ENCODE data around the gene ADGRV1.

Gene ADGRV1

DNA sequence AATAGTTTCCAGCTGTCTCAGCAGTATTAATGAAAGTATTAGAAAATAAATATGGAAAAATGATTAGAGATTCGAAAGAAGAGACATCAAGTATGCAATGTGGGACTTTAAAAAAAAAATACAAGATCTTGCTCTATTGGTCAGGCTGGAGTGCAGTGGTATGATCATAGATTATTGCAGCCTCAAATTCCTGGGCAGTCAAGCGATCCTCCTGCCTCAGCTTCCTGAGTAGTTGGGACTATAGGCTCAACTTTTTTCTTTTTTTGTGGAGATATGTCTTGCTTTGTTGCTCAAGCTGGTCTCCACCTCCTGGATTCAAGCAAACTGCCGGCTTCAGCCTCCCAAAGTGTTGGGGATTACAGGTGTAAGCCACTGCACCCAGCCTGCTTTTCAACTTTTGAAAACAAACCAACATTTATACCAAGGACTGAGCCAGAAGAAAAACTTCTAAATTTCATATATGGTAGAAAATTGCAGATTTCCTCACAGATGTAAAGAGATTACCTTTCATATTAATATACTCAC is 323.1 kb downstream of the ADGRV1 start:
- ATAC-seq (replicated peaks; ENCODE audit: extremely low read depth, poor library complexity, severe bottlenecking) (no peak), DNase-seq (ENCODE audit: low spot score in 2 of 2) (no peak)
- H3K36me3 Mint-ChIP-seq (ENCODE audit: insufficient read depth), result no peaks in the 10 kb centered on the region
- no peaks in the 10 kb centered on the region for H3K9me3 Mint-ChIP-seq
- peaks cover 69% of the 10 kb centered on the region for H3K27me3 Mint-ChIP-seq
- H3K27ac Mint-ChIP-seq (ENCODE audit: low read depth), result no peak overlapping the region
- no peak overlapping the region for H3K4me3 Mint-ChIP-seq
- H3K4me1 Mint-ChIP-seq, result no peaks in the 10 kb centered on the region

DNA sequence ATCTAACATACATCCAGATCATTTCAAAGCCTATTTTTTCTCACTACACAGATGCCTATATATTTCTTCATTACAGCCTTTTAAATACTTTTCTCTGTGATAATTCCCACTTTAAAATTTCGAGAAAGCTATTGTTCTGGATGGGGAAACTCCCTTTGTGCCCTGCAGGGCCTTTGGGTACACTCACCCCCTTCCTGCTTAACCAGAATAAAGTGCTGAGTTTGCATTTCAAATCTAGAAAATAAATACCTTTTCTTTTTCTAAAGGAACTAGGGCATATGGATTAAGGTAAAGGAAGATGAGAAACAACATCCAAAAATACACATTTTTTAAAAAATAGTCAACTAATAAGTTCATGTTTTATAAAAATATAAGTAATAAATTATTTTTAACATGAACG is 323.9 kb downstream of the ADGRV1 start:
- no peaks in the 10 kb centered on the region for H3K4me1 Mint-ChIP-seq
- H3K9me3 Mint-ChIP-seq, result no peaks in the 10 kb centered on the region
- H3K27ac Mint-ChIP-seq (ENCODE audit: low read depth), result no peak overlapping the region
- no peak overlapping the region for H3K4me3 Mint-ChIP-seq
- H3K27me3 Mint-ChIP-seq, result peaks cover 69% of the 10 kb centered on the region
- ATAC-seq (replicated peaks; ENCODE audit: extremely low read depth, poor library complexity, severe bottlenecking) (no peak), DNase-seq (ENCODE audit: low spot score in 2 of 2) (no peak)
- no peaks in the 10 kb centered on the region for H3K36me3 Mint-ChIP-seq (ENCODE audit: insufficient read depth)

DNA sequence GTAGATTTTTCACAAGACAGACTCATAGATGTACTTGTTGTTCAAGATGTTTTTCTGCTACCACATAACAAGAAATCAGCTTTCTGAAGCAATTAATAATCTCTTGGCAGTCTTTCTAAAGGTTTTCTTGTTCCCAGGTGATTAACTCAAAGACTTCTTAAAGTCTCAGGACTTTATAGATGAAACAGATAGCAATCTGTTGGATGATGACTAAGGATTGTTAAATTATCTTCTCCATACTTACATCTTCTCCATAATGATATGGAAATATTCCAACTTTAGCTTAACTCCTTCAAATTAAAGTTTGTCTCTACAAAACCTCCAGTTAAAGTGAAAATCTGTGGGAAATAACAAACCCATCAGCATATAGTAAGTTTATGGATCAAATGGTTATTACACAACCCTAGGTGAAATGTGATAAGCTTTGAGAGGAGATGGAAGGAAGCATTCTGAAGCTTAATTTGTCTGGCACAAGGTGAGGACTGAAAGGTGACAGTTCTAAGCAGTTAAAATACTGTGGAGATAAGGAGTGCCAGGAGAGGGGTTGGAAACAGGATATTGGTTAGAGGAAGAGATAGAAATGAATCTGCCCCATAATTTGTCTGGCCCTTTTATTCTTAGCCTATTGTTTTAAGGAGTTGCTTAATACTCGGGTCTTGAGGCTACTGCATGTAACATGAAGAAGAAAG is 326.7 kb downstream of the ADGRV1 start:
- ATAC-seq (replicated peaks; ENCODE audit: extremely low read depth, poor library complexity, severe bottlenecking) (no peak), DNase-seq (ENCODE audit: low spot score in 2 of 2) (no peak)
- H3K4me1 Mint-ChIP-seq, result no peaks in the 10 kb centered on the region
- H3K27ac Mint-ChIP-seq (ENCODE audit: low read depth), result no peak overlapping the region
- no peak overlapping the region for H3K4me3 Mint-ChIP-seq
- H3K27me3 Mint-ChIP-seq, result peaks cover 50% of the 10 kb centered on the region
- H3K9me3 Mint-ChIP-seq, result no peaks in the 10 kb centered on the region
- H3K36me3 Mint-ChIP-seq (ENCODE audit: insufficient read depth), result no peaks in the 10 kb centered on the region

DNA sequence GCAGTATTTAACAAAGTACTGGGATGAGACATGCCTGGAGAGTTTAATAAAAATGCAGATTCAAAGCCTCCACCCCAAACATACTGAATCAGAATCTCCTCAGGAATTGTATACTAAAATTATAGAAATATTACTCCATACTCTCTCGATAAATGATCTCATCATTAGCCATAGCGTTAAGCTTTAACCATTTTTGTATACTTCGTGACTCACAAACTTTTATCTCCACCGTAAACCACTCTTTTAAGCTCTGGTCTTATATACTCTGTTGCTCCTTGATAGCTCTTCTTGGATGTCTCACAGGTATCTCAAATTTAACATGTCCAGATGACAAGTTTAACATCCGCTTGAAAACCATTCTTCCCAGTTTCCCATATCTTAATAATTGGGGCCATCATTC is 327.8 kb downstream of the ADGRV1 start:
- DNase-seq (ENCODE audit: low spot score in 2 of 2), result no peak
- Mint-ChIP-seq H3K27me3 (peaks cover 40% of the 10 kb centered on the region), H3K36me3 (ENCODE audit: insufficient read depth) (no peaks in the 10 kb centered on the region), H3K27ac (ENCODE audit: low read depth) (no peak overlapping the region), H3K9me3 (no peaks in the 10 kb centered on the region), H3K4me3 (no peak overlapping the region), H3K4me1 (no peaks in the 10 kb centered on the region)
- ATAC-seq (replicated peaks; ENCODE audit: extremely low read depth, poor library complexity, severe bottlenecking), result no peak

DNA sequence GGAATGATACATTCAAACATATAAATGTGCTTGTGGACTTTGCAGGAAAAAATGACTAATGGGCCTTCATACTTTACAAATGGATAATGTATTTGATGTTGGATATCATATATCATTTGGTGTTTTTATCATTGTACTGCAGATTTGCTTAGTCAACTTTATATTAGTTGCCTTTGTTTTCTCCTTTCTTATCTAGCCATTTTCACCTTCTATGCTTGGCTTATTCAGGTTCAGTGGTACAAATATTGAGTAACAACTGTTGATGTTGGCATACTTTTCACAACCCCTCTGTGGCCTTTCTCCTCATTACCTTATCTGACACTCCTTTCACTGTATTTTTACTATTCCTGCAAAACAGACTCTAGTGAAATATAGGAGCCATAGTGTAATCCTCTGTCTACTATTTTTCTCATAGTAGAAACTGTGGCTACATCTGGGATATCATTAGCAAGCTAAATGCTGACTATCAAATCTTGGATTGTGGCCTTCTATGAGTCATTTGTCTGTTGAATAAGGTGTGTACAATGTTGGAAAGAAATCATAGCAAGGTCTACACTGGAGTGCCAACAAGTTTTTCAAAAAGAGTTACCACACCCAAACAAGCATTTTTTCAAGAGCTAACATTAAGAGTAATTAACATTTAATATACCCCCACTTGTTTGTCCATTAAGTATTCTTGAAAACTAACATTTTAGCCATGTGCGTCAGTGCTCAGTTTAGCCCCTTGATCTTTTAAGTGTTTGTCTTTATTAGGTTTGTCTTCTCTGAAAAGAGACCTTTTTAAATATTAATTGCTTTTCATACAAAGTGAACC is 330.1 kb downstream of the ADGRV1 start:
- Mint-ChIP-seq H3K27ac (ENCODE audit: low read depth) (no peak overlapping the region), H3K36me3 (ENCODE audit: insufficient read depth) (no peaks in the 10 kb centered on the region), H3K27me3 (peaks cover 39% of the 10 kb centered on the region), H3K9me3 (no peaks in the 10 kb centered on the region), H3K4me1 (no peaks in the 10 kb centered on the region), H3K4me3 (no peak overlapping the region)
- ATAC-seq (replicated peaks; ENCODE audit: extremely low read depth, poor library complexity, severe bottlenecking) (no peak), DNase-seq (ENCODE audit: low spot score in 2 of 2) (no peak)

DNA sequence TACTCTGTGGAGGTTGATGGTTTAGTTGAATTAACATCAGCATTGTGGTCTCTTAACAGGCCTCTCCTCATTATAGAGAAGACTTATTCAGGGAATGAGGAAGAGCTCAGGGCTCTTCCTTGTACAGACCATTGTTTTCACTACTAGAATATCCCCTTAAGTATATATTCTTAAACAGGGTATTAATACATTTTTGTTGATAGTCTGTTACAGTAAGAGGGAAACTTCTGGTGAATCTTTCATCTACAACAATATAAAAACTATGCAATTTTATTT is 330.7 kb downstream of the ADGRV1 start:
- Mint-ChIP-seq H3K36me3 (ENCODE audit: insufficient read depth) (no peaks in the 10 kb centered on the region), H3K4me3 (no peak overlapping the region), H3K4me1 (no peaks in the 10 kb centered on the region), H3K27ac (ENCODE audit: low read depth) (no peak overlapping the region), H3K9me3 (no peaks in the 10 kb centered on the region), H3K27me3 (peaks cover 33% of the 10 kb centered on the region)
- ATAC-seq (replicated peaks; ENCODE audit: extremely low read depth, poor library complexity, severe bottlenecking) (no peak), DNase-seq (ENCODE audit: low spot score in 2 of 2) (no peak)

DNA sequence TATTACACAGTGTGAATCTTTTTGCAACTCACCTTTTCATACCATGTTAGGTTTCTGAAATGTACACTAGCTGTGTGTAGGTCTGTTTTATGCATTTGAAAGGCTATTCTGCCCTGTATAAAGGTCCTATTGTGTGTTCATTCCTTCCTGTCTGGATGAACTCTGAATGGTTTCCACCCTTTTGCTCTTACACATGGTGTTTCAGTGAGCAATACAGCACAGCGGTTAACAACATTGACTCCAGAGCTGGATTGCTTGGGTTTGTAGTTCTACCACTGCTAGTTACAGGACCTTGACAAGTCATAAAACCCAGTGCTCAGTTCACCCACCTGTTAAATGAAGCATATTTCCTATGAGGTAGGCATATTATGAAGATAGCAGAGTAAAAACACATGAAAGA is 331.6 kb downstream of the ADGRV1 start:
- no peaks in the 10 kb centered on the region for H3K4me1 Mint-ChIP-seq
- no peak for DNase-seq (ENCODE audit: low spot score in 2 of 2)
- no peak overlapping the region for H3K27ac Mint-ChIP-seq (ENCODE audit: low read depth)
- no peaks in the 10 kb centered on the region for H3K9me3 Mint-ChIP-seq
- H3K4me3 Mint-ChIP-seq, result no peak overlapping the region
- no peak for ATAC-seq (replicated peaks; ENCODE audit: extremely low read depth, poor library complexity, severe bottlenecking)
- H3K27me3 Mint-ChIP-seq, result peaks cover 25% of the 10 kb centered on the region
- no peaks in the 10 kb centered on the region for H3K36me3 Mint-ChIP-seq (ENCODE audit: insufficient read depth)

DNA sequence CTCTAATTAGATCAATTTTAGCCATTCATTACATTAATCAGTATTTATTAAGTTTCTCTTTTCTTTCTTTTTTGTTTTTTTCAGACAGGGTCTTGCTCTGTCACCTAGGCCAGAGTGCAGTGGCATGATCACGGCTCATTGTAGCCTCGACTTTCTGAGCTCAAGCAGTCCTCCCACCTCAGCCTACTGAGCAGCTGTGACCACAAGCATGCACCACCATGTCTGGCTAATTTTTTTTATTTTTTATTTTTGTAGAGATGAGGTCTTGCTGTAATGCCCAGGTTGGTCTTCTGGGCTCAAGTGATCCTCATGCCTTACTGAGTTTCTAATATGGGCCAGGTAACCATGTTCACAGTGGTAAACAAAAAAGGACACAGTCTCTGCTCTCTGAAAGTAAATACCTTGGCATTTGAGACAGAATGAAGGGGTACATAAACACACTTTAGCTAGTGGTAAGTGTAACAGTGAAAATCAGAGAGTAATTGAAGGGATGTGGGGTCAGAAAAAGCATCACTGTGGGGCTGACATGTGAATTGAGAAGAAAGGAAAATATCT is 336.3 kb downstream of the ADGRV1 start:
- no peak overlapping the region for H3K27ac Mint-ChIP-seq (ENCODE audit: low read depth)
- DNase-seq (ENCODE audit: low spot score in 2 of 2), result no peak
- no peak overlapping the region for H3K4me3 Mint-ChIP-seq
- no peaks in the 10 kb centered on the region for H3K27me3 Mint-ChIP-seq
- no peaks in the 10 kb centered on the region for H3K9me3 Mint-ChIP-seq
- ATAC-seq (replicated peaks; ENCODE audit: extremely low read depth, poor library complexity, severe bottlenecking), result no peak
- H3K4me1 Mint-ChIP-seq, result no peaks in the 10 kb centered on the region
- H3K36me3 Mint-ChIP-seq (ENCODE audit: insufficient read depth), result no peaks in the 10 kb centered on the region

DNA sequence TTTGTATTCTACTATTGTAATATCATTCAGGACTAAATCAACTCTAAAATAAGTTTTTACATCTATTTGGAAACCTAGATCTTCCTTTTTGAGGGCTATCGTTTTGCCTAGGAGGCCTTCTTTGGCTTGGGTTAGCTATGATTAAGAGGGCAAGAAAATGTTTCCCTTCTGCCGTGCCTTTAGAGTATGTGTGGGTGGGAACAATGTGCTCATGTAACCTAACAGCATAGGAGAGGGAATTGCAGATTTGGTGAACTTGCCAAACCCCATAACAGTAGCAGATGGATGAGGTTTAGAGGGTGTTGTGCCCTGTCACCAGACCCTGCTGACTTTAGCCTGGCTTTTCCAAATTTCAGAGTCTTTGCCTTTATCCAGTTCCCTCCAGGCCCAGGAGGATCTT is 339.0 kb downstream of the ADGRV1 start:
- H3K4me1 Mint-ChIP-seq, result no peaks in the 10 kb centered on the region
- H3K36me3 Mint-ChIP-seq (ENCODE audit: insufficient read depth), result no peaks in the 10 kb centered on the region
- H3K4me3 Mint-ChIP-seq, result no peak overlapping the region
- H3K27me3 Mint-ChIP-seq, result no peaks in the 10 kb centered on the region
- H3K27ac Mint-ChIP-seq (ENCODE audit: low read depth), result no peak overlapping the region
- DNase-seq (ENCODE audit: low spot score in 2 of 2) (no peak), ATAC-seq (replicated peaks; ENCODE audit: extremely low read depth, poor library complexity, severe bottlenecking) (no peak)
- H3K9me3 Mint-ChIP-seq, result no peaks in the 10 kb centered on the region

DNA sequence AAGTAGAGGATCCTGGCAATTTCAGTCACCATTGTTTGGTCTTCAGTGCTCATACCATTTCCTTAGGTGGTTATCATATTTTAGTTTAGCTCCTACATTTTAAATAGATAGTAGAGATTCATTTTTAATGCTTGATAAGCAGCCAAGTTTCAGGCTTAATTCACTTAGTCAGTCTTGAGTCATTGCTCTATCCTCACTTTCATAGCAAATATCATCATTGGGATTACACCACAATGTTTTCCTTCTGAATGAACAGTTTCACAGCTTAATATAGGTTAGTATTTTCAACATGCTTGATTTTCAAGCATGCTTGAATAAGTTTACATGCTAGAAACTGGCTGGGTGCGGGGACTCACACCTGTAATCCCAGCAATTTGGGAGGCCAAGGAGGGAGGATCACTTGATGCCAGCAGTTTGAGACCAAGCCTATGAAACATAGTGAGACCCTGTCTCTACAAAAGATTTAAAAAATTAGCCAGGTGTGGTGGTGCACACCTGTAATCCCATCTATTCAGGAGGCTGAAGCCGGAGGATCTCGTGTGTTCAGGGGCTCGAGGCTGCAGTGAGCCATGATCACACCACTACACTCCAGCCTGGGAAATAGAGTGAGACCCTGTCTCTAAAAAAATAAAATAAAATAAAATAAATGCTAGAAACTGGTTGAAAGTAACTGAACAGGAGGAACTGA is 339.9 kb downstream of the ADGRV1 start:
- no peaks in the 10 kb centered on the region for H3K9me3 Mint-ChIP-seq
- H3K36me3 Mint-ChIP-seq (ENCODE audit: insufficient read depth), result no peaks in the 10 kb centered on the region
- H3K4me3 Mint-ChIP-seq, result no peak overlapping the region
- no peaks in the 10 kb centered on the region for H3K4me1 Mint-ChIP-seq
- H3K27ac Mint-ChIP-seq (ENCODE audit: low read depth), result no peak overlapping the region
- DNase-seq (ENCODE audit: low spot score in 2 of 2), result no peak
- H3K27me3 Mint-ChIP-seq, result no peaks in the 10 kb centered on the region
- no peak for ATAC-seq (replicated peaks; ENCODE audit: extremely low read depth, poor library complexity, severe bottlenecking)

DNA sequence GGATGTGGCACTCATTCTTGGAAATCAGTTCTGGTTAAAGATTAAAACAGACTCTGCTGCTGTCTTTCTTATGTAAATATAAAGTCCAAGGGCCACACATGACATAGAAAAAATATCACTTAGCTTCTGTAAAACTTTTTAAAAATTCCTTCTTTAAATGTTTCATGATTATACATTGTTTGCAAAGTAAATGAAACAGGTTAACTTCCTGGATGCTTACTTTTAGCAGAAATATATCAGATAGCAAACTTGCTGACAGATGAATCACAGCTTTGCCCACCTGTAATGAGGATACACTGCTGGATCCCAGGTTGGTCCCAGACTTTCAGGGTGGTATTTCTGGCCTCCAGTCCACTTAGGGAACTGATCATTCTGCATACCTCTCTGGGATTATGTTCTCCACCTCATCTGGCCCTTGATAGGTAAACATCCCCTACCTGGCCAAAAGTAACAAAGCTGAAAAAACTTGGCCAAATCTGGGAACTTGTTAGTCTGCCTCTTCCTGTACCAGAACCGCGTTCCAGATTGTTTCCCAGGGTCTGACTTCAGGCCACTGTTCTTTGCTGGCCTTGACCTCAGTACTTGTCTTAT is 340.5 kb downstream of the ADGRV1 start:
- H3K4me3 Mint-ChIP-seq, result no peak overlapping the region
- no peaks in the 10 kb centered on the region for H3K27me3 Mint-ChIP-seq
- ATAC-seq (replicated peaks; ENCODE audit: extremely low read depth, poor library complexity, severe bottlenecking) (no peak), DNase-seq (ENCODE audit: low spot score in 2 of 2) (no peak)
- H3K27ac Mint-ChIP-seq (ENCODE audit: low read depth), result no peak overlapping the region
- H3K36me3 Mint-ChIP-seq (ENCODE audit: insufficient read depth), result peaks cover 2% of the 10 kb centered on the region
- H3K4me1 Mint-ChIP-seq, result no peaks in the 10 kb centered on the region
- H3K9me3 Mint-ChIP-seq, result no peaks in the 10 kb centered on the region

DNA sequence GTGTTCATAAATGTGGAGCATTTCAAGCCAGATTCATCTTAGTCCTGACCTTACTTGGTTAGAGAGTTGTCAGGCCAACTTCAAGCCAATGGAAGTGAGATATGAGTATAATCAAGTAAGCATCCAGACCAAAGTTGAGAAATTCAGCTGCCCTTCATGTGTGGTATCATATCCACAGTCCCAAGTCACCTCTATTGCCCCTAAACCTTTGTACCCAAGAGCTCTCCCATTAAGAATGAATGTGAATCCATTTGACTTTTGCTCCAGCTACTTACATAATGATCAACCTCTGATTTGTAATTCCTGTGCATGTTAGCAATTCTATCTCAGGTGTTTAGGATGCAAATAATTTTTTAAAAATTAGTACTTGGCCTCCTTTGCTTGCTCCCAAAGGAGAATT is 342.7 kb downstream of the ADGRV1 start:
- DNase-seq (ENCODE audit: low spot score in 2 of 2) (no peak), ATAC-seq (replicated peaks; ENCODE audit: extremely low read depth, poor library complexity, severe bottlenecking) (no peak)
- Mint-ChIP-seq H3K27ac (ENCODE audit: low read depth) (no peak overlapping the region), H3K4me3 (no peak overlapping the region), H3K4me1 (no peaks in the 10 kb centered on the region), H3K9me3 (no peaks in the 10 kb centered on the region), H3K27me3 (peaks cover 5% of the 10 kb centered on the region), H3K36me3 (ENCODE audit: insufficient read depth) (peaks cover 4% of the 10 kb centered on the region)

Measured in central memory CD8-positive, alpha-beta T cell (primary cell).